HG02571 (cell line): Measurements from ENCODE around the gene ZFP91.

Experiments used
- ATAC-seq: cut with Tn5 transposase; IDR thresholded peaks from one replicate; pipeline ENCODE4 v1.9.1; 2021; ENCODE audit warnings: mild to moderate bottlenecking, moderate library complexity; ENCODE audit not compliant: unreplicated experiment

ZFP91 gene

GRCh38 chr11:58628446-58628845, 49.6 kb downstream of the ZFP91 start:
- ATAC-seq = no peak

DNA sequence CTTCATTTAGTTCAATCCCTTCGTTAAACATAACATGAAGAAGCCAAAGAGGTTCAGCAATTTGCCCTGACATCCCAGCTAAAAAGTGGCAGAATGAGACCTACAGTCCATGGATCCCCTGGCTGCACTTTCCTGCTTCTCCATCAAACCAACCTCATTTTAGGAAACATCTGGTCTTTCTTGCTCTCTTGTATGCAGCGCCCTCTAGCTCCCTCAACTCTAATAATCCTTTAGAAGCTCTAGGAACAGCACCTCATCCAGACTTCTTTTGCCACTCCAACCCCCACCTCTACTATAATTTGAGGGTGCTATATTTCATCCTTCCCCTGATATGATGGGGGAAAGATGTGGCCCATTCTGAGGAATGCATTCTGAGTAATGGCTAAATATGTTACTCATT, 51.0 kb downstream of the ZFP91 start:
- ATAC-seq = no peak

DNA sequence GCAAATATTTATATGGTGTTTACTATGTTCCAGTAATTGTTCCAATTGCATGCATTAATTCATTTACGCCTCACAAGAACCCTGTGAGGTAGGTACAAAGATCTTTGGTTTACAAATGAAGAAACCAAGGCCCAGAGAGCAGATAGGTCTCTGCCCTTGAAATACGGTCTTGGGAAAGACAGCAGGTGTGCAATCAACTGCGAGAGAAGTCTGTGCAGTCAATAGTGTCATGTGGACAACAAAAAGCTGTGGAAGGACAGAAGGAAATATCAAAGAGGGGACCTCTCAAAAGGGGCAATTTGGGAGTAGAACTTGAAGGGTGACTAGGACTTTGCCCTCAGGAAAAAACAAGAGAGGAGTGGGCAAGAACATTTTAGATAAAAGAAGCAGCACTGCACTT, 52.5 kb downstream of the ZFP91 start:
- ATAC-seq = no peak

DNA sequence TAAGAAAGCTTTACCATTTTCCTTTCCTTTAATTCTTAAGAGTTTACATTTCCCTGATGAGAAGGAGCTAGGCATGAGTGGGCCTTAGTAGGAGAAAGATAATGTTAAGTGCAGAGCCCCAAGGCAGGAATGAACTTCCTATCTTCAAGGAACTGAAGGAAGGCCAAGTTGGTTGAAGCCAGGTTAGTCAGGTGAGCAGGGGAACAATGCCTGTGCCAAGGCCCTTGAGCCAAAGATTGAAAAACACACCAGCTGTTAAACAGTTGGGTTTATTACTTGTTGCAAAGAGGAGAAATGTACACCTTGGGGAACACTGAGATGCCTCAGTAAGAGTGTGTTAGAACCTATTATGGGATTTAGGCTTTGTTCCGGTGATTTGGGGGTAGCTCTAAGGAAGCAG, 53.6 kb downstream of the ZFP91 start:
- ATAC-seq = no peak

DNA sequence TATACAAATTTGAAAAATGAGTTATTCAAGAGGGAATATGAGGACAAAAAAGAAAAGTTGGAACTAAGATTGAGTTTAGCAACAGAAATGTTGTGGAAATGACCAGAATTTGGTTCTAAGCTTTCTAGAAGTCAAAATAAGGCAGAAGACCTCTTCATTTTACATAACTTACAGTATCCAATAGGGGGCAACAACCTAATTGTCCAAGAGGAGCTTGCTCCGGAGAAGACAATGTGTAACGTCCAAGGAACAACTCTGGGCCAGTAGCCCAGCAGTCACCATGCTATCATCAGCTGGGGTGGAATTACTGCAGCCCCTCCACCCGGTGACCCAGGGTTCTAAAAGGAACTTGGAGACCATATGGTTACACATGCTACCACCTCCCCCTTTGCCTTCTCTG, 57.7 kb downstream of the ZFP91 start:
- no peak for ATAC-seq

DNA sequence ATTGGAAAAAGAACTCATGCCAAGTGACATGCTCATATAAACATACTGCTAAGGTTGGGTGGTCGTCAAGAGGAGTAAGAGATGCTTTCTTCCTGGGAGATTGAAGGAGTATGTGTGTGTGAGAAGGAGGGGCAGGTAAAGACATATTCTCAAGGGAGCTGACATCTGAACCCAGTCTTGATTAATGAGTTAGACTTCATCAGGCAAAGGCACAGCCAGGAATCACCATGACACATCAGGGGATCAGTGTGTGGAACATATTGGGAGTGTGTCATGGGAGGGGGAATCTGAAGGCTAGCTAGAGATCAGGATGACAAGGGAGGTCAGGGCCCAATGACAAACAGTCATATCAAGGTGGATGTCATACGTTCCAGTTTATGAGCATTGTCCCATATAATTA, 58.5 kb downstream of the ZFP91 start:
- ATAC-seq = no peak

- ATAC-seq = no peak
Measured at GRCh38 chr11:58639103-58639502, 60.2 kb downstream of the ZFP91 start.

DNA sequence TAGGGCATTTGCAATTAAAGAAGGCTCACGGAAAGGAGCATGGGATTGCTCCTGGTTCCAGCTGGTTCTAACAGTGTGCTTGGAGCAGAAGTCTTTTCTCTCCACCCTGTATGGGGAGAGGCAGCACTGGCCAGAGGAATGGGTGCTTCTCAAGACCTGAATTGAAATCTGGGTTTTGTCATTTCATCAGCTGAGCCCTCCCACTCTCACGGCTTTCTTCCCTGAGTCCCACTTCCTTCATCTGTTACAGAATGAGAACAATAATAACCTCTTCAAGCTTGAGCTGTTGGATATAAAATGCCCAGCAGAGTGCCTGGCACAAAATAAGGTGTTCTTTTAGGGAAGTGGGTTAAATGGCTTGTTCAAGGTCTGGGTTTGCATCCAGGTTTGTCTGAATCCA, 60.8 kb downstream of the ZFP91 start:
- ATAC-seq = no peak

DNA sequence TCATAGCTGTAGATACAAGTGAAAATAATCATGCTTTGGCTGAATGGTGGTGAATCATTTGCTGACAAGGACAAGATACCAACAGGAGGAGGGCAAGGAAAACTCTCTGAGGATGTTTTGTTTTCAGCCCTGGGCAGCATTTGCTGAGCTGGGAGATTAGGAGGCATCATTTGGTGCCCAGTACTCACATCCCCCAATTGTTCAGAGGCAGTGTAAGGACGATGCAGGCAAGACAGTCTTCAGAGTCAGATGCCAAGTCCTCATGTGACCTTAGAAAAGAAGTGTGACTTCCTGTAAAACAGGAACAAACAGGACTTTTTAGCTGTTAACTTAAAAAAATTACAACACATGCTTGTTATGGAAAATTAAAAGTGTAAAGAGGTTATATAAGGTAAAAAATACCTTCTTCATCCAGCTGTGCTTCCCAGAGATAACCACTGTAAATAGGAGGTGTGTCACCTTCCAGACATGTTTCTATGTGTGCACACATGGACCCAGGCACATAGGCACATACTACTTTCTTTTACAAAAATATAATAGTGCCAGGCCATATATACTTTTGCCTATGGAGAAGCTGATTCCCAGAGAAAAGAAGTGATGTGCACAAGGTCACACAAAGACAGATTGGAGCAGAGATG, 61.6 kb downstream of the ZFP91 start:
- ATAC-seq = no peak

- ATAC-seq = no peak
Measured at GRCh38 chr11:58641341-58641740, 62.5 kb downstream of the ZFP91 start.

GRCh38 chr11:58641803-58642581, 63.1 kb downstream of the ZFP91 start:
- ATAC-seq = no peak

DNA sequence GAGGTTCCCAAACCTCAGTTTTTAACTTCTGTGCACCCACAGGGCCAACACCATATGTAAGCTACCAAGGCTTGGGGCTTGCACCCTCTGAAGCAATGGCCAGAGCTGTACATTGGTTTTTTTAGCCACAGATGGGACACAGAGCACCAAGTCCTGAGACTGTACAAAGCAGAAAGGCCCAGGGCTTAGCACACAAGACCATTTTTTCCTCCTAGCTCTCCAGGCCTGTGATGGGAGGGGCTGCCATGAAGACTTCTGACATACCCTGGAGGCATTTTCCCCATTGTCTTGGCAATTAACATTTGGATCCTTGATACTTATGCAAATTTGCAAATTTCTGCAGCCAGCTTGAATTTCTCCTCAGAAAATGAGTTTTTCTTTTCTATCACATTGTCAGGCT, 67.0 kb downstream of the ZFP91 start:
- ATAC-seq = no peak

- peak; percentile 83 for ATAC-seq
Measured at GRCh38 chr11:58647141-58647699, 68.4 kb downstream of the ZFP91 start.

DNA sequence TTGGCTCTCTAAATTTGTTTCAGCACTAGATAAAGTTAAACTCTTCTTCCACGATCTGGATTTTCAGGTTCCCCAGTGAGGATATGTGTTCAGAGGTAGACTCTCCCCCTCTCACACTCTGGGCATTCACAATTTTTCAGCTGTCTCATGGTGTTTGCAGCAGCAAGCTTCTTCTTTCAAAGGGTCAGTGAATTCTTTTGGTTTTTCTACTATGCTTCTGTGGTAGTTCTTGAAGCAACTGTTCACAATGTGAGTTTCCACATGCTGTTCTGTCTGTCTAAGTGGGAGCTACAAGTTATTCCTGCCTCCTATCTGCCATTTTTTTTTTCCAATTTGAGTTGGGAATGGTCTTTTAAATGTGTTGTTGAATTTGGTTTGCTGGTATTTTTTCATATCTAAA, 69.0 kb downstream of the ZFP91 start:
- ATAC-seq = no peak

DNA sequence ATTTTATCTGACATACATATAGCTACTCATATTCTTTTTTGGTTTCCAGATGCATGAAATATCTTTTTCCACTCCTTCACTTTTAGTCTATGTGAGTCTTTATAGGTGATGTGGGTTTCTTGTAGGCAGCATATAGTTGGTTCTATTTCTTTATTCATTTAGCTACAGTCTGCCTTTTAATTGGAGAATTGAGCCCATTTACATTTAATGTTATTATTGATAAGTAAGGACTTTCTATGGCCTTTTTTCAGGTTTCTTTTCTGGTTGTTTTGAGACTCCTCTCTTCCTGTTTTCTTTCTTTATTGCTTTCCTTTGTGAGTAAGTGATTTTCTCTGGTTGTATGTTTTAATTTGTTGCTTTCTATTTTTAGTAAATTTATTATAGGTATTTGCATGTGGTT, 70.8 kb downstream of the ZFP91 start:
- no peak for ATAC-seq

DNA sequence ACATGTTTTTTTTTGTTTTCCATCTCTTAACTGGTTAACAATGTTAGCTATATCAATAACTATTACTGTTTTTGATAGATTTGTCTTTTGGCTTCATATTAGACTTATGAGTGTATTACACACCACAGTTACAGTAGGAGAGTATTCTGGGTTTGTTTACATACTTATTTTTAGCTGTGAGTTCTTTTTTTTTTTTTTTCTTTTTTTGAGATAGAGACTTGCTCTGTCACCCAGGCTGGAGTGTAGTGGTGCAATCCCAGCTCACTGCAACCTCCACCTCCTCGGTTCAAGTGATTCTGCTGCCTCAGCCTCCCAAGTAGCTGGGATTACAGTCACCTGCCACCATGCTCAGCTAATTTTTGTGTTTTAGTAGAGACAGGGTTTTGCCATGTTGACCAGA, 71.6 kb downstream of the ZFP91 start:
- no peak for ATAC-seq

- ATAC-seq = no peak
Measured at GRCh38 chr11:58652726-58653280, 73.9 kb downstream of the ZFP91 start.

DNA sequence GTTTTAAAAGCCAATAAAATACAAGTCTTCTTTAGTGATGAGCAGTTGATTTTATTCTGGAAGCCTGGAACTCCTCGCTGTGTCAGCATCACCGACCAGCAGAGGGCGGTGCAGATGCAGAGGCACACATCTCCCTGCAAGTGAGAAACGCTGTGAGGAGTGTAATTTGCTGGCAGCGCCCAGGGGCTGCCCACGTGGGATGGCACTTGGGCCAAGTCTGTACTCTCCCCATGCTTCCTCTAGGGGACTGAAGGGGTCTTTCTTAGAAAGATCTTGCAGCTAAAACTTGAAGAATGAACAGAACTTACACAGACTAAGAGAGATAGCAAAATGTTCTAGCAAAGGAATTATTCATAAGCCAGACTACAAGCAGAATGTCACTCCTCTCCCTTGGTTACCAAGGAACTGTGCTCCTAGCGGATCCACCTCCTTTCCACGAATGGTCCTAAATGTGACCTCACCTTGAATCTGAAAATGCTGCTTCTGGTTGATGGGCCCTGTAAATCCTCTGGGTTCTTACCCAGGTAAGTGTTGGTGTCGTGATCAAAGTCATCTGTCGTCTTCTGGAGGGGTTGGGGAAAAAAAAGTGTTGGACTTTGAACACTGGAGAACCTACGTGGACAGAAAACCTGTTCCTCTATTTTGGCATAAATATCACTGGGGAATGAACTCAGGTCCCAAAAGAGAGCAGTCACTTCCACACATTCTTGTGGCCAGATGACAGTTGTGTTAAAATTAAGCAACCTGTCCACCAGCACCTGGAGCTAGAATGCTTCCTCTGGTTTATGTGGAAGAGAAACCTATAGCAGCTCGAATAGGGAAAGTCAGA, 75.4 kb downstream of the ZFP91 start:
- ATAC-seq = peak; percentile 84

DNA sequence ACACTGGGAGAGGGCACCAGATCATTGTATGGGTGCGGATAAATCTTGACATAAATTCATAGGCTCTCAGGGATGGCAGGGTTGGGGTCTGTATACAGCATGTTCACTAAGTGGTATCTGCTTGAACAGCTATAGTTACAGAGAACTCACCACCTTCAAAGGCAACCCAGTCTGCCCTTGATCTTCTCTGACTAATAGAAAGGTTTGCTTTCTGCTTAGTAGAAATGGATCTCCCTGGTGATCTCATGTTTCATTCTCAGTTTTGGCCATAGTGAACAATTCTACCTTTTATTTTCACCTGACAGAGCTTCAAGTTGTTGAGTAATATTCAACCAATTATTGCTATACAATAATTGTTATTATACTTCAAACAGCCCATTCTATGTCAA, 76.0 kb downstream of the ZFP91 start:
- ATAC-seq = peak; percentile 44

GRCh38 chr11:58656348-58656747, 77.5 kb downstream of the ZFP91 start:
- no peak for ATAC-seq

DNA sequence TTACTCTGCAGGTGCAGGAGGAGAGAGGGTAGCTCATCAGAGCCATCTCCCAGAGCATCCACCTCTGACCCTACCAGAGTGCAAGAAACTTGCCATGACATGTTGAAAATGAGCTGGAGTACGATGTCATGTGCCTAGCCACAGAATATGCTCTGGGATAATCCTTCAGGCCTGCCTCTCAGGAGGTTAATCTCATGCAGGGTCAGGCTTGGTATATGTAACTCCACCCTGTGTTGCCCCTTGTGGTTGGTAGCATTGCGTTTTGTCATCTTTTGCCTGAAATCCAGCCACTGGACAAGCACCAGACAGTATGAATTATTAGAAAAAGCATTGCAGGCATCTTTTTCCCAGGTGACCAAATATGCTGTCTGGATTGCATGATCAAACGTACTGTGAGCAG, 79.8 kb downstream of the ZFP91 start:
- ATAC-seq = no peak
